GM12874 (cell line): ENCODE data around the gene QSOX2.

Experiments
- CTCF ChIP-seq: IDR thresholded peaks from 2 replicates; pipeline ENCODE4 v1.5.1; 2011; ENCODE audit warnings: low read depth, mild to moderate bottlenecking, control low read depth, low read length, moderate library complexity; ENCODE audit not compliant: insufficient read depth

QSOX2 gene

GRCh38 chr9:136255896-136256890, 10.6 kb upstream of the QSOX2 start:
- peak; percentile 6; the same call in 1 of the 2 replicates for TF ChIP-seq CTCF

GRCh38 chr9:136255166-136255538, 9.5 kb upstream of the QSOX2 start:
- TF ChIP-seq CTCF: no peak

GRCh38 chr9:136254381-136255165, 9.0 kb upstream of the QSOX2 start:
- no peak for TF ChIP-seq CTCF

GRCh38 chr9:136253246-136254130, 7.9 kb upstream of the QSOX2 start:
- TF ChIP-seq CTCF: no peak

- no peak for TF ChIP-seq CTCF
These were observed 7.2 kb upstream of the QSOX2 start for GRCh38 chr9:136252846-136253245.

- TF ChIP-seq CTCF: no peak
These were observed 6.7 kb upstream of the QSOX2 start for GRCh38 chr9:136252281-136252680.
